GM19023 (cell line): ENCODE results near the gene CXCL13.
"Not testable (repeated sequence)": the region's sequence is repeated elsewhere in the genome, so short reads cannot be mapped to it uniquely, and the experiment has no call there.

Experiments
- ATAC-seq: cut with Tn5 transposase; IDR thresholded peaks from one replicate; pipeline ENCODE4 v1.9.1; 2021; ENCODE audit warnings: mild to moderate bottlenecking, moderate library complexity; ENCODE audit not compliant: unreplicated experiment

CXCL13 gene

GRCh38 chr4:77600521-77601451 is 4.8 kb upstream of the CXCL13 start:
- ATAC-seq, result no peak

DNA sequence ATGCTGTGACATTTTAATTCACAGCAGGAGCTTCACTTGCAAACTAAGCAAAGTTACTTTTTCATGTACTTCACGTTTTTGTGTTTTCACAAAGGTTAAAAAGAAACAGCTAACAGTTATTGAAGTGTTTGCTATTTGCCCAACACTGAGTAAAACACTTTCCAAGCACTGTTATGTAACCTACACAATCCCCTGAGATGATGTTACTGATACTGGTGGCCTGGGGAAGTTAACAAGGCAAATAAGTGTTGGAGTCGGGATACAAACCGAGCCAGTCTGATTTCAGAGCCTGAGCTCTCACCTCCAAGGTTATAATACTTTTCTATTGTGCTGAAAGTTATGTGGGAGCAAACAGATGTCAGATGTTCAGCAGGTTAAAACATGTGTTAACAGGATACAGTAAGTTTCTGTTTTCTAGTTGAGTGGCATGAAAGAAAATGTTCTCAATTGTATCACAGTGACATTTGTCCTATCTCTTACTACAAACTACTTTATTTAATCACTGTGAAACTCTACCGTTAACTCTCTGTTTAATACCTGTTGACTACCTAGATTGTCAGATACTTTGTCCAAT is 3.9 kb upstream of the CXCL13 start:
- no peak for ATAC-seq

- no peak for ATAC-seq
Observed at GRCh38 chr4:77613267-77613666, 7.6 kb downstream of the CXCL13 start.

DNA sequence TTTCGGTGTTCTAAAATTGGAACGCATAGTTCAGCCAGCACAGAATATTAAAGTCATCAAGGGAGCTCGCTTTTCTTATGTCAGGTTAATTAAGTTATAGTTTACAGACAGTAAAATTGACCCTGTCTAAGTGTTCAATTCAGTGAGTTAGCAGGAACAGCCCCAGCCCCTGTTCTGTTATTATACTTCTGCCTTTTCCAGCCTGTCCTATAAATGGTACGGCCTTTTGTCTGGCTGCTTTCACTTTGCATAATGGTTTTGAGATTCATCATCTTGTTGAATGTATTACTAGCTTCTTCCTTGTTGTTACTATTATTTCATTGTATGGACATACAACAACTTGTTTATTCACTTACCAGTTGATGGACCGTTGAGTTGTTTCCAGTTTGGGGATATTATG is 9.5 kb downstream of the CXCL13 start:
- ATAC-seq, result no peak

- no peak for ATAC-seq
Observed at GRCh38 chr4:77617203-77617602, 11.6 kb downstream of the CXCL13 start.

DNA sequence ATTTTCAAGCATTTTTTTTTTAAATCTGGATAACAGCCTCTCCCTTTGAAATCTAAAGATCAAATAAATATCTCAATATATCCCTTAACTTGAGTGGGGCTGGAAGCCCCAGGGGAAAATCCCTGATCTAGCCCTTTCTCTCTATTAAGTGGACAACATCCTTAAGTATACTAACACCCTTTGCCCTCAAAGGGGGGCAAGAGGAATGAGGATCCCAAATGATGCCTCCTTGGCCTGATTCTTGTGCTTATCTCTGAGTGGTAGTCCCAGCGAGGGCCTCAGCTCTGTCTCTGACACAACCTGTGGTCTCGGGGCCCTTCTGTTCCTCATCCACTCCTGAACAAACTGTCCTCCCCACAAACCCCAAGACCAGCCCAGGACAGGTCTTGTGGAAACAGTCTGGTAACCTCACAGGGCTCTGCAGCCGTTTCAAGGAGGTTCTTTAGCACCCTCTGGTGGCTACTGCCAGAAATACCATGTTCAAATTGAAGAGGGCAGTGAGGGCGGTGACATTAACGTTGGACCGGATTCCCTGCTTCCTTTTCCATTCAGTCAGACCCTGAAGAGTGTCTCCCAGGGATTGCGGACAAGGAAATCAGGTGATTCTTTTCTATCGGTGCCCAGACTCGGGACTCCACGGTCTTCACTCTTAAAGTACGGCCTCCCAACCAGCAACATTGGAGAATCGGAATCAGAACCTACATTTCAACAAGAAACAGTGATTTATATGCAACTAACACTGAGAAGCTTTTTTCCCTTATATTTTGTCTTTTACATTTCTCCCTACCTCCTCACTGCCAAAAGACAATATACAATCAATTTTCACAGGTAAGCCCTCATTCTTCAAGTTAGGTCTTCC is 13.0 kb downstream of the CXCL13 start:
- peak; percentile 92 for ATAC-seq

GRCh38 chr4:77619408-77619807 is 13.8 kb downstream of the CXCL13 start:
- ATAC-seq, result no peak

DNA sequence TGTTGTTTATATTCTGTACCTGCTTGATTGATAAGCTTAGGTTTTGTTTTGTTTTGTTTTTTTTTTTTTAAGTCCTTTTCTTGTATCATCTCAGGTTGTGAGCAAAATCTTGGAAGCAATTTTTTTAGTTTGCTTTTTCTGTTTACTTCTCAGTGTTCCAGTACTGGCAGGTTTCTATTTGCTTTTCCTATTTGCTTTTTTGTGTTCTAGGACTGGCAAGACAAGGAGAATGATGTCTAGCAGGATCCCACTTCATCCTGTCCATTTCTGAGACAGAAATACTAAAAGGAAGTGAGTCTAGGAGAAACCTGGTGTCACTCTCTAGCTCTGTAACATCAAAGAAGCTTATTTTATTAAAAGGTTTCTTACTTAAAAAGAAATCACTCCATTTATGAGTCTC is 15.6 kb downstream of the CXCL13 start:
- ATAC-seq, result no peak

GRCh38 chr4:77623091-77623490 is 17.5 kb downstream of the CXCL13 start:
- ATAC-seq, result no peak

DNA sequence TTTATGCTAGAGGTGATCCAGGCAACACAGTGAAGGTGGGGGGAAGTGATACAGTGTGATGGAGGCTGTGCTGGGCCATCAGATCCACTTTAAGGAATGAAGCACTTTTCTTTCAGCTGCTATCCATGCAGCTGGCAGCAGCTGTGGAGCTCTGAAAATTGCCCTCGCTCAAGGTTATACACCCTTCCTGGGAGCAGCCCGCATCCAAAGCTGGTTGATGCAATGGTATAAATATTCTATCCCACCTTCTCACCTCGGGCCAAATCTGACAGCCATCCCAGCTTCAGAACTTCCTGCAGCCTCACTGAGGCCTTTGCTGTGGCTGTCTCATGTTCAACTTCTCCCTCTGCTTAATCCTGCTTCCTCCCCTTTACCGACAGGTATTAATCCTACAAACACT is 18.6 kb downstream of the CXCL13 start:
- no peak for ATAC-seq

DNA sequence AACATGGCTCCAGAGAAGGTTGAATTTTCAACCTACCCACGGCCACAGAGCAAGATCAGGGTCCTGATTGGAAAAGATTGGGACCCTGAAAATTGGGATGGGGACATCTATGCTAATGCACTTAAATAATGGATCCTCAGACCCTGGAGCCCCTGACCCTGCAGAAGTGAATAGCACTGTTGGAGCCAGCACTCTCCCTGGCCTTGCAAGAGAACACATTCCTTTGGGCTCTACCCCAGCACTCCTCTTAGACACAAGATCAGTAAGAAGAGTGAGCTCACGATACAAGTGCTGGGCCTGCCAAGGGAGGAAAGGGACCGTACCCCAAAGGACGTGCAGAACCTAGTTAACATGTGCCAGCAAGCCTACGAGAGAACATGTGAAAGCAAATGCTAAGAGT is 19.9 kb downstream of the CXCL13 start:
- no peak for ATAC-seq

- peak; percentile 69 for ATAC-seq
Observed at GRCh38 chr4:77629885-77630284, 24.3 kb downstream of the CXCL13 start.

DNA sequence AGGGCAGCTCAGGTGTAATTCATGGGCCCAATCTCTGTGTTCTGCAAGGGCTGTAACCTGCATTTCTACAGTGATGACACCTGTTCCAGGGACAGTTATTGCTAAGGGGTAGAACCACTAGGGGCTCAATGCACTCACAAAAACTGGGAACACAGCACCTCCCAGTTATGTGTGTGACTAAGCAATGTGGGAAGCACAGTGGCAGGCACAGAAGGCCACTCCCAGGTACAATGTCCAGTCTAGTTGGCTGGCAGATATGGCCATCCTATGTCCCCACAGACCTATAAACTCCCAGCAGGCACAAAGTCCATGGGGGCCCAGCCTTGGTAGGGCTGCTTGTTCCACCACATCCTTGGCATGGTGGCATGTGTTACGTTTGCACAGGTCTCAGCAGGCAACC is 25.7 kb downstream of the CXCL13 start:
- ATAC-seq, result no peak

- no peak for ATAC-seq
Observed at GRCh38 chr4:77634132-77634785, 28.6 kb downstream of the CXCL13 start.

DNA sequence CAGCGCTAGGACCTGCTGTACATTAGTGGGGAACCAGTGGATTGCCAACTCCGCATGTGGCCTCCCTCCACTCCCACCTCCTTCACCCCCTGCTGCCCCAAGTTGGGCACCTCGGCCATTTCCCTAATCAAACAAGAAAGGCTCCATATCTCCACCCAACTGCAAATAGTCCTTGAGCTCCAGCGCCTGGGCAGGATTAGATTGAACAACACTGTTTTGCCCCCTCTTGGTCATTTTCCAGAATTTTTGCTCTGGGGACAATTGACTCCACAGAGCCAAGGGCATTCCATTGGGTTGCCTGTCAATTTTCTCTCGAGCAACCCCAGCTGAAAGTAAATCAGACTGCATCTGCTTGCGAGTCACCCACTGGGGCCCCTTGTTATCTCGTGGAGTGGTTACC is 29.6 kb downstream of the CXCL13 start:
- no peak for ATAC-seq

DNA sequence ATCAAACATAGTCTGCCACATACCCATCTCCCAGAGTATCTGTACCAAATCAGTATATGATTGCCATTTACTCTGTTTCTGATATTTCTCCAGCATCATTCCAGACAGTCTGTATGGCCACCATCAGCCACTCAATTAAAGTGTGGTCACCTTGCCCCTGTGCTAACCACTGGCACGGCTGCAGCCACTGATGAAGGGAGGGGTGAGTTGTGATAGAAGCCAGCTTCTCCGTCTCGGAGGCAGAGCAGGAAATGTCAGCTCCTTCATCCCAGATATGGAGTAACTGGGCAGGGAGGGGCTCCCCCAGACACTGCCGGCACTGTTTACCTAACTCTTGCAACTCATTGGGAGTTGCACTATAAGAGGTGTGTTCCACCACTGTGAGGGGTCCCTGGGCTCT is 30.3 kb downstream of the CXCL13 start:
- ATAC-seq, result no peak

DNA sequence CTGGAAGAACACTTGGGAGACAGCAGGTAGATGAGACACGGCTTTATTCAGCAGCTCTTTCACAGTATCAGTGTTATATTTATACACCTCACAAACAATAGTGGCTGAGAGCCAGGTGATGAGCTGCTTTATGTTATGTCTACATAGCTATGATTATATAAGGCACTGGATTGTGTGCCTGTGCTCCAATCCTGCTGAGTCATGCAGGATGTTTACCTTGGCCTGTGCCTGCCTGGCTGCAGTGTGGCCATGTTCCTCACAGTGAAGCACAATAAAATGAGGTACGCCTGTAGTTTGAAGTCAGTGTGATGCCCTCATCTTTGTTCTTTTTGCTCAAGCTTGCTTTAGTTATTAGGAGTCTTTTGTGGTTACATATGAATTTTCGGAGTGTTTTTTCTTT is 31.3 kb downstream of the CXCL13 start:
- no peak for ATAC-seq

- ATAC-seq, result not testable (repeated sequence)
Observed at GRCh38 chr4:77644069-77644468, 38.4 kb downstream of the CXCL13 start.

GRCh38 chr4:77650787-77651186 is 45.2 kb downstream of the CXCL13 start:
- ATAC-seq, result no peak

DNA sequence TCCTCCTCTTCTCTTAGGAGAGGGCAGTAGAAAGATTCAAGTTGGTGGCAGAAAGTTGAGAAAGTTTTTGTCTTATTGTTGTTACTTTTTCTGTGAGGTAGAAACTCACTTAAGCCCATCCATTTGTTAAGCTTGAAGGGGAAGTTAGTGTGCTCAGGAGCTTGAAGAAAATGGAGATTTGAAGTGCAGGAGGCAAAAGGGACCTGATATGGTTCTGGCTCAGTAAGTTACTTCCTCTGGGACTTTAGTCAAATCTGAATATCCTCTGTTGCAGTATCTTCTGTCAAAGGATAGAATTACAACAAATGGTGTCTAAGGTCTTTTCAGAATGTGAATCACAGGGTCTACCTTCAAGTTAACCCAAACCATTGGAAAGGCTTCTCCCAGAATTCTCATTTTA is 46.2 kb downstream of the CXCL13 start:
- ATAC-seq, result no peak
